ENCODE data around the gene CD38. TPM values are rescaled to one million over a fixed set of nuclear protein-coding genes. Genes with fewer than 3 reads are reported as not detected.

Gene CD38
- polyA plus RNA-seq, 1 donor from 2014 or later, result 0.21 TPM

- no peak for TF ChIP-seq EZH2 (IDR thresholded peaks at IDR 0.05; ENCODE audit: borderline replicate concordance, insufficient read depth, low read length, poor library complexity, severe bottlenecking)
- Histone ChIP-seq H3K27ac (ENCODE audit: low read length) (no peak overlapping the region), H3K79me2 (replicated peaks; ENCODE audit: insufficient read depth, low read length) (no peaks in the 10 kb centered on the region), H3K9me2 (ENCODE audit: insufficient read depth, low read length) (no peaks in the 10 kb centered on the region), H4K20me1 (ENCODE audit: insufficient read depth) (no peaks in the 10 kb centered on the region), H2AFZ (ENCODE audit: low read depth, low read length) (no peak overlapping the region), H3F3A (ENCODE audit: insufficient read depth, low read length, poor library complexity, severe bottlenecking) (no peaks in the 10 kb centered on the region), H3K4me2 (ENCODE audit: low read length) (no peak overlapping the region), H3K9me3 (ENCODE audit: low read length) (no peaks in the 10 kb centered on the region), H3K4me3 (ENCODE audit: low read length) (no peak overlapping the region), H3K27me3 (ENCODE audit: insufficient read depth, low read depth, low read length) (no peaks in the 10 kb centered on the region), H3K9ac (ENCODE audit: low read length) (no peak overlapping the region), H3K36me3 (ENCODE audit: insufficient read depth, low read length) (no peaks in the 10 kb centered on the region)
Measured at GRCh38 chr4:15875663-15876460, 97.7 kb downstream of the CD38 start.

- no peak overlapping the region for H3K27ac ChIP-seq (ENCODE audit: low read length)
- no peak overlapping the region for H2AFZ ChIP-seq (ENCODE audit: low read depth, low read length)
- no peaks in the 10 kb centered on the region for H3K36me3 ChIP-seq (ENCODE audit: insufficient read depth, low read length)
- H3K27me3 ChIP-seq (ENCODE audit: insufficient read depth, low read depth, low read length), result no peaks in the 10 kb centered on the region
- H3K4me3 ChIP-seq (ENCODE audit: low read length), result no peak overlapping the region
- TF ChIP-seq POLR2AphosphoS5 (IDR thresholded peaks at IDR 0.05) (no peak), REST (IDR thresholded peaks at IDR 0.05; ENCODE audit: borderline replicate concordance) (no peak), SMC3 (conservative IDR thresholded peaks at IDR 0.05; ENCODE audit: poor library complexity) (no peak), MXI1 (conservative IDR thresholded peaks at IDR 0.05; ENCODE audit: poor library complexity, severe bottlenecking) (no peak), EZH2 (IDR thresholded peaks at IDR 0.05; ENCODE audit: borderline replicate concordance, insufficient read depth, low read length, poor library complexity, severe bottlenecking) (no peak), EP300 (conservative IDR thresholded peaks at IDR 0.05; ENCODE audit: poor library complexity, severe bottlenecking) (no peak), CTCF (IDR thresholded peaks at IDR 0.05; ENCODE audit: poor library complexity, severe bottlenecking) (no peak), TAF1 (IDR thresholded peaks at IDR 0.05; ENCODE audit: low read depth) (no peak), RAD21 (conservative IDR thresholded peaks at IDR 0.05) (no peak)
- H3K9me3 ChIP-seq (ENCODE audit: low read length), result no peaks in the 10 kb centered on the region
- H3K9ac ChIP-seq (ENCODE audit: low read length), result no peak overlapping the region
- no peaks in the 10 kb centered on the region for H3F3A ChIP-seq (ENCODE audit: insufficient read depth, low read length, poor library complexity, severe bottlenecking)
- no peaks in the 10 kb centered on the region for H3K9me2 ChIP-seq (ENCODE audit: insufficient read depth, low read length)
- no peaks in the 10 kb centered on the region for H4K20me1 ChIP-seq (ENCODE audit: insufficient read depth)
- H3K4me2 ChIP-seq (ENCODE audit: low read length), result no peak overlapping the region
- no peaks in the 10 kb centered on the region for H3K79me2 ChIP-seq (replicated peaks; ENCODE audit: insufficient read depth, low read length)
Measured at GRCh38 chr4:15878011-15878410, 99.9 kb downstream of the CD38 start.

Measured in neural cell (in vitro differentiated cells).